Measurements from ENCODE around the gene KRTAP10-2. TPM values are rescaled to one million over a fixed set of nuclear protein-coding genes. Genes with fewer than 3 reads are reported as not detected.

Gene KRTAP10-2
- total RNA-seq, 1 donor from 2014 or later: not detected

- no peaks in the 10 kb centered on the region for H3K36me3 ChIP-seq
- TF ChIP-seq, protein P1, sequence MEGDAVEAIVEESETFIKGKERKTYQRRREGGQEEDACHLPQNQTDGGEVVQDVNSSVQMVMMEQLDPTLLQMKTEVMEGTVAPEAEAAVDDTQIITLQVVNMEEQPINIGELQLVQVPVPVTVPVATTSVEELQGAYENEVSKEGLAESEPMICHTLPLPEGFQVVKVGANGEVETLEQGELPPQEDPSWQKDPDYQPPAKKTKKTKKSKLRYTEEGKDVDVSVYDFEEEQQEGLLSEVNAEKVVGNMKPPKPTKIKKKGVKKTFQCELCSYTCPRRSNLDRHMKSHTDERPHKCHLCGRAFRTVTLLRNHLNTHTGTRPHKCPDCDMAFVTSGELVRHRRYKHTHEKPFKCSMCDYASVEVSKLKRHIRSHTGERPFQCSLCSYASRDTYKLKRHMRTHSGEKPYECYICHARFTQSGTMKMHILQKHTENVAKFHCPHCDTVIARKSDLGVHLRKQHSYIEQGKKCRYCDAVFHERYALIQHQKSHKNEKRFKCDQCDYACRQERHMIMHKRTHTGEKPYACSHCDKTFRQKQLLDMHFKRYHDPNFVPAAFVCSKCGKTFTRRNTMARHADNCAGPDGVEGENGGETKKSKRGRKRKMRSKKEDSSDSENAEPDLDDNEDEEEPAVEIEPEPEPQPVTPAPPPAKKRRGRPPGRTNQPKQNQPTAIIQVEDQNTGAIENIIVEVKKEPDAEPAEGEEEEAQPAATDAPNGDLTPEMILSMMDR (IDR thresholded peaks at IDR 0.05): no peak
- no peaks in the 10 kb centered on the region for H3K4me1 ChIP-seq
- peaks cover under 1% of the 10 kb centered on the region for H3K27me3 ChIP-seq (ENCODE audit: low read depth)
- no peaks in the 10 kb centered on the region for H3K9me3 ChIP-seq
- intact Hi-C loops (cut with DNase I): no loop called here
- H3K4me3 ChIP-seq: no peak overlapping the region
- DNase-seq: peak; percentile 45
- no peak for ATAC-seq
- no peak overlapping the region for H3K27ac ChIP-seq
These were observed 18.0 kb downstream of the KRTAP10-2 start for GRCh38 chr21:44533121-44533890.

DNA sequence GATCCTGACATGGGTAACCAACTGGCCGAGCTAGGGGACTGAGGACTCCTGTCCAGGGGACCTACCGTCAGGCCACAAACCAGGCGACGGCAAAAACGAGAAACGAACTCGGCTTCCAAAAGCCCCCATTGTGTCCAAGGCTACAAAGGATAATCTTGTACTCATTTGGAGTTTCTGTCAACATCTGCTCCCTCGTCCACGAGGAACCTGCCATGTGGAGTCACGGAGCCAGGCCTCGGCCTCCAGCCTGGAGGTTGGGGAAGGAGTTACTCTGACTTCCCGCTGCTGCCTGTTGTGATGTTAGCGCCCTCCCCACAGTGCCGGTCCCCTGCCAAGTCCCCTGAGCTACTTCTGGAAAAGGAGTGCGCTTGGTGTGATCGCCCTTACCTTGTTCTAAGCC lies 18.6 kb downstream of the KRTAP10-2 start:
- H3K4me3 ChIP-seq: no peak overlapping the region
- H3K27ac ChIP-seq: no peak overlapping the region
- TF ChIP-seq, protein P1 (IDR thresholded peaks at IDR 0.05): no peak
- no peak for ATAC-seq
- H3K9me3 ChIP-seq: no peaks in the 10 kb centered on the region
- H3K4me1 ChIP-seq: no peaks in the 10 kb centered on the region
- intact Hi-C loops (cut with DNase I): no loop called here
- no peaks in the 10 kb centered on the region for H3K36me3 ChIP-seq
- no peak for DNase-seq
- H3K27me3 ChIP-seq (ENCODE audit: low read depth): no peaks in the 10 kb centered on the region

- H3K27ac ChIP-seq: no peak overlapping the region
- DNase-seq (peak; percentile 38), ATAC-seq (no peak)
- H3K4me3 ChIP-seq: no peak overlapping the region
- no peaks in the 10 kb centered on the region for H3K36me3 ChIP-seq
- no peaks in the 10 kb centered on the region for H3K4me1 ChIP-seq
- H3K27me3 ChIP-seq (ENCODE audit: low read depth): no peaks in the 10 kb centered on the region
- intact Hi-C loops (cut with DNase I): no loop called here
- TF ChIP-seq, protein P1 (IDR thresholded peaks at IDR 0.05): no peak
- H3K9me3 ChIP-seq: no peaks in the 10 kb centered on the region
These were observed 19.4 kb downstream of the KRTAP10-2 start for GRCh38 chr21:44531606-44532564.

GRCh38 chr21:44530903-44531605 lies 20.3 kb downstream of the KRTAP10-2 start:
- DNase-seq (no peak), ATAC-seq (no peak)
- H3K27ac ChIP-seq: no peak overlapping the region
- H3K4me3 ChIP-seq: no peak overlapping the region
- H3K9me3 ChIP-seq: no peaks in the 10 kb centered on the region
- no peaks in the 10 kb centered on the region for H3K36me3 ChIP-seq
- TF ChIP-seq, protein P1 (IDR thresholded peaks at IDR 0.05): no peak
- no peaks in the 10 kb centered on the region for H3K4me1 ChIP-seq
- no peaks in the 10 kb centered on the region for H3K27me3 ChIP-seq (ENCODE audit: low read depth)
- intact Hi-C loops (cut with DNase I): no loop called here

DNA sequence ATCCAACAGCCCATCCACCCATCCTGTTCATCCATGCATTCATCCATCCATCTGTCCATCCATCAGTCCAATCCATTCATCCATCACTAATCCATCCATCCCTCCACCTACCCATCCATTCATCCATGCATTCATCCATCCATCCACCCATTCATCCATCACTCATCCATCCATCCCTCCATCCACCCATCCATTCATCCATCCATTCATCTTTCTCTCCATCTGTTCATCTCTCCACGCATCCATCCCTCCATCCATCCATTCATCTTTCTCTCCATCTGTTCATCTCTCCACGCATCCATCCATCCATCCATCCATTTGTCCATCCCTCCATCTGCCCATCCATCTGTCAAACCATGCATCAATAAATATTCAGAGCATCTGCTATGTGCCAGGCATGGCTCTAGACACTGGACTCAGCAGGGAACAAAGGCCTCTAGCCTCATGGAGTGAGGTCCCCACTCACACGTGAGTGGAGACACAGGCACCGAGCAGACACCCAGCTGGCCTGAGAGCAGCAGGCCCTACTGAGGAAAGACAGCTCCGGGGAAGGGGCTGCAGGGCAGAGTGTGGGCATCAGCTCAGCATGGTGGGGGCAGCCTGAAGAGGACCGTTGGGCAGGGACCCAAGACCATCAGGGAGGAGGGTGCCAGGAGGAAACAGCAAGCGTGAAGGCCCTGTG lies 20.9 kb downstream of the KRTAP10-2 start:
- TF ChIP-seq, protein P1 (IDR thresholded peaks at IDR 0.05): no peak
- no peak for DNase-seq
- Histone ChIP-seq H3K27me3 (ENCODE audit: low read depth) (no peaks in the 10 kb centered on the region), H3K4me3 (no peak overlapping the region), H3K36me3 (no peaks in the 10 kb centered on the region), H3K9me3 (no peaks in the 10 kb centered on the region), H3K4me1 (no peaks in the 10 kb centered on the region), H3K27ac (no peak overlapping the region)
- intact Hi-C loops (cut with DNase I): no loop called here
- ATAC-seq: no peak
